Measurements from ENCODE around the gene CROCC2. TPM values are rescaled to one million over a fixed set of nuclear protein-coding genes. Genes with fewer than 3 reads are reported as not detected.

CROCC2 gene
- polyA plus RNA-seq, 1 of the 3 experiments (the other 2 are of a cell fraction) = not detected

DNA sequence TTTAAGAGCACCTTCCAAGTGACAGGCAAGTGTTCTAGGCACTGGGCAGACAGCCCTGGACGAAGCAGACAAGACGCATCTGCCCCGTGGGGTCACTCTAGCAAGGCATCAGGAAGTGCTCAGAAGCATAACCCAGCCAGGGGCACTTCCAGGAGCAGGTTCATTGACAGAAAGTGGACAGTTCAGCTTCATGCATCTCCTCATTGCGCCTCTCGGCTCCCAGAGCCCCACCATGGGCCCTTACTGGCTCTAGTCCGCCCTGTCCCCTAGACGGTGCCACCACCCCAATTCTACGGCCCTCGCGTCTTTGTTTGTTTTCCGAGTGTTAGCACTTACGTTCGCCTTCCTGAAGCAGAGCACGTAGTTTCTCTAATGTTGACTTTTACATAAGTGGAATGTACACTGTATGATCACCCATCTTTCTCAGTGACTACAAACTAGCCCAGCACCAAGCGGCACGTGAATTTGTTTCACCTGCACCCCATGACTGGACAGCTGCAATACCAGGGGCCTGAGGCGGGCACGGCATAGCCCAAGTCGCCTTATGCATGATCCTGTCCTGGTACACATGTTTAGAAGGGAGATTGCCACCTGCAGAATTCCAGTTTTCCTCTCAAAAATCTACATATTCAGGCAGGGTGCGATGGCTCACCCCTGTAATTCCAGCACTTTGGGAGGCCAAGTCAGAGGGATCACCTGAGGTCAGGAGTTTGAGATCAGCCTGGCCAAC is 125.5 kb downstream of the CROCC2 start:
- Histone ChIP-seq H3K9me2 (no peaks in the 10 kb centered on the region), H3K9me3 (0 out of 2 replicates have a peak, but pooled peaks cover 1% of the 10 kb centered on the region), H3F3A (replicated peaks; ENCODE audit: insufficient read depth) (no peaks in the 10 kb centered on the region), H3K27ac (ENCODE audit: low read depth in 2 of 2, low read length in 1 of 2) (no peak overlapping the region), H4K20me1 (ENCODE audit: insufficient read depth) (no peaks in the 10 kb centered on the region), H2AFZ (ENCODE audit: low read depth) (no peak overlapping the region), H3K27me3 (ENCODE audit: insufficient read depth) (no peaks in the 10 kb centered on the region), H3K79me2 (ENCODE audit: insufficient read depth) (no peaks in the 10 kb centered on the region), H3K4me1 (ENCODE audit: control insufficient read depth in 1 of 2, insufficient read depth in 2 of 2, low read depth in 1 of 2, low read length in 1 of 2) (no peaks in the 10 kb centered on the region), H3K4me2 (no peak overlapping the region), H3K4me3 (ENCODE audit: low read depth in 2 of 2, low read length in 1 of 2) (no peak overlapping the region), H3K36me3 (replicated peaks in 1 of 2; ENCODE audit: control insufficient read depth in 1 of 2, insufficient read depth in 2 of 2, low read length in 1 of 2) (no peaks in the 10 kb centered on the region), H3K9ac (no peak overlapping the region)
- no peak for DNase-seq
- TF ChIP-seq NRF1 (IDR thresholded peaks at IDR 0.05; ENCODE audit: low read depth, low read length) = no peak
- TF ChIP-seq, protein P1, sequence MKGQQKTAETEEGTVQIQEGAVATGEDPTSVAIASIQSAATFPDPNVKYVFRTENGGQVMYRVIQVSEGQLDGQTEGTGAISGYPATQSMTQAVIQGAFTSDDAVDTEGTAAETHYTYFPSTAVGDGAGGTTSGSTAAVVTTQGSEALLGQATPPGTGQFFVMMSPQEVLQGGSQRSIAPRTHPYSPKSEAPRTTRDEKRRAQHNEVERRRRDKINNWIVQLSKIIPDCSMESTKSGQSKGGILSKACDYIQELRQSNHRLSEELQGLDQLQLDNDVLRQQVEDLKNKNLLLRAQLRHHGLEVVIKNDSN (IDR thresholded peaks at IDR 0.05; ENCODE audit: borderline replicate concordance, low read depth) = no peak
- no peak for TF ChIP-seq FOXJ3 (CRISPR knock-in tag; IDR thresholded peaks at IDR 0.05)
- TF ChIP-seq, protein P2, sequence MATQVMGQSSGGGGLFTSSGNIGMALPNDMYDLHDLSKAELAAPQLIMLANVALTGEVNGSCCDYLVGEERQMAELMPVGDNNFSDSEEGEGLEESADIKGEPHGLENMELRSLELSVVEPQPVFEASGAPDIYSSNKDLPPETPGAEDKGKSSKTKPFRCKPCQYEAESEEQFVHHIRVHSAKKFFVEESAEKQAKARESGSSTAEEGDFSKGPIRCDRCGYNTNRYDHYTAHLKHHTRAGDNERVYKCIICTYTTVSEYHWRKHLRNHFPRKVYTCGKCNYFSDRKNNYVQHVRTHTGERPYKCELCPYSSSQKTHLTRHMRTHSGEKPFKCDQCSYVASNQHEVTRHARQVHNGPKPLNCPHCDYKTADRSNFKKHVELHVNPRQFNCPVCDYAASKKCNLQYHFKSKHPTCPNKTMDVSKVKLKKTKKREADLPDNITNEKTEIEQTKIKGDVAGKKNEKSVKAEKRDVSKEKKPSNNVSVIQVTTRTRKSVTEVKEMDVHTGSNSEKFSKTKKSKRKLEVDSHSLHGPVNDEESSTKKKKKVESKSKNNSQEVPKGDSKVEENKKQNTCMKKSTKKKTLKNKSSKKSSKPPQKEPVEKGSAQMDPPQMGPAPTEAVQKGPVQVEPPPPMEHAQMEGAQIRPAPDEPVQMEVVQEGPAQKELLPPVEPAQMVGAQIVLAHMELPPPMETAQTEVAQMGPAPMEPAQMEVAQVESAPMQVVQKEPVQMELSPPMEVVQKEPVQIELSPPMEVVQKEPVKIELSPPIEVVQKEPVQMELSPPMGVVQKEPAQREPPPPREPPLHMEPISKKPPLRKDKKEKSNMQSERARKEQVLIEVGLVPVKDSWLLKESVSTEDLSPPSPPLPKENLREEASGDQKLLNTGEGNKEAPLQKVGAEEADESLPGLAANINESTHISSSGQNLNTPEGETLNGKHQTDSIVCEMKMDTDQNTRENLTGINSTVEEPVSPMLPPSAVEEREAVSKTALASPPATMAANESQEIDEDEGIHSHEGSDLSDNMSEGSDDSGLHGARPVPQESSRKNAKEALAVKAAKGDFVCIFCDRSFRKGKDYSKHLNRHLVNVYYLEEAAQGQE (IDR thresholded peaks at IDR 0.05; ENCODE audit: low read depth, low read length) = no peak
- POLR2A ChIA-PET = no interaction called here
- WGBS (ENCODE audit: low lambda C conversion rate) = 73% methylated on average over 19 of the region's 20 CpGs
- CTCF ChIA-PET = no interaction called here

DNA sequence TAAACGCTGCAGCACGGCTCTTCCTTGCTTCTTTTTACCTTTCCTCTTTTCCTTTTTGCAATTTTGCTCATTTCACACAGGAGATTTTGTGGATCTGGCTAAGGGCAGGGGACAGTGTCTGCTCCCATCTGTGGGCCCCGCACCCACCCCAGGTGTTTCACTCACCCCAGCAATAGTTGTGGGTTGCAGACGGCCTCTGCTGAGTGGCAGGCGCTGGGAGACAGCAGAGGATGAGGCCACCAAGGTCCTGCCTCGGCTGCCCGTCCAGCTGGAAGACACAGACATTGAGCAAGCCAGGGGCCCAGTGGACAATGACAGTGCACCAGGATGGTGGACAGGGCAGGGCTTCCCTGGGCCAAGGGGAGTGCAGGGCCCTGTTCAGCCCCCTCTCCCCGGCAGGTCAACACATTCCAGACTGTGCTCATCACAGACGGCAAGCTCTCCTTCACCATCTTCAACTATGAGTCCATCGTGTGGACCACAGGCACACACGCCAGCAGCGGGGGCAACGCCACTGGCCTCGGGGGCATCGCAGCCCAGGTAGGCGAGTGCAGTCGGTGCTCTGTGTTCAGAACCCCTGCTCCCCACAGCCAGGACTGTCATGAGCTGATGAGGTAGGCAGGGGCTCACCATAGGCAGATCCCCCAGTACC is 127.3 kb downstream of the CROCC2 start:
- no peak for TF ChIP-seq RXRA (IDR thresholded peaks at IDR 0.05; ENCODE audit: borderline replicate concordance, low read depth)
- TF ChIP-seq, protein P3, sequence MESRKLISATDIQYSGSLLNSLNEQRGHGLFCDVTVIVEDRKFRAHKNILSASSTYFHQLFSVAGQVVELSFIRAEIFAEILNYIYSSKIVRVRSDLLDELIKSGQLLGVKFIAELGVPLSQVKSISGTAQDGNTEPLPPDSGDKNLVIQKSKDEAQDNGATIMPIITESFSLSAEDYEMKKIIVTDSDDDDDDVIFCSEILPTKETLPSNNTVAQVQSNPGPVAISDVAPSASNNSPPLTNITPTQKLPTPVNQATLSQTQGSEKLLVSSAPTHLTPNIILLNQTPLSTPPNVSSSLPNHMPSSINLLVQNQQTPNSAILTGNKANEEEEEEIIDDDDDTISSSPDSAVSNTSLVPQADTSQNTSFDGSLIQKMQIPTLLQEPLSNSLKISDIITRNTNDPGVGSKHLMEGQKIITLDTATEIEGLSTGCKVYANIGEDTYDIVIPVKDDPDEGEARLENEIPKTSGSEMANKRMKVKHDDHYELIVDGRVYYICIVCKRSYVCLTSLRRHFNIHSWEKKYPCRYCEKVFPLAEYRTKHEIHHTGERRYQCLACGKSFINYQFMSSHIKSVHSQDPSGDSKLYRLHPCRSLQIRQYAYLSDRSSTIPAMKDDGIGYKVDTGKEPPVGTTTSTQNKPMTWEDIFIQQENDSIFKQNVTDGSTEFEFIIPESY (IDR thresholded peaks at IDR 0.05; ENCODE audit: borderline replicate concordance, low read depth) = no peak
- Histone ChIP-seq H3K4me1 (ENCODE audit: control insufficient read depth in 1 of 2, insufficient read depth in 2 of 2, low read depth in 1 of 2, low read length in 1 of 2) (no peaks in the 10 kb centered on the region), H4K20me1 (ENCODE audit: insufficient read depth) (no peaks in the 10 kb centered on the region), H3K36me3 (replicated peaks in 1 of 2; ENCODE audit: control insufficient read depth in 1 of 2, insufficient read depth in 2 of 2, low read length in 1 of 2) (no peaks in the 10 kb centered on the region), H3K9ac (no peak overlapping the region), H3K79me2 (ENCODE audit: insufficient read depth) (no peaks in the 10 kb centered on the region), H2AFZ (ENCODE audit: low read depth) (no peak overlapping the region), H3K27ac (ENCODE audit: low read depth in 2 of 2, low read length in 1 of 2) (no peak overlapping the region), H3K9me3 (no peaks in the 10 kb centered on the region), H3K9me2 (no peaks in the 10 kb centered on the region), H3K4me2 (no peak overlapping the region), H3K4me3 (ENCODE audit: low read depth in 2 of 2, low read length in 1 of 2) (no peak overlapping the region), H3K27me3 (ENCODE audit: insufficient read depth) (no peaks in the 10 kb centered on the region), H3F3A (replicated peaks; ENCODE audit: insufficient read depth) (no peaks in the 10 kb centered on the region)
- POLR2A ChIA-PET = no interaction called here
- 25% methylated on average over 5 of the region's 17 CpGs for WGBS (ENCODE audit: low lambda C conversion rate)
- CTCF ChIA-PET = no interaction called here
- DNase-seq = no peak
